Activated CD4-positive, alpha-beta T cell treated with anti-CD3 and anti-CD28 coated beads, Interleukin-2, amount 50 U/mL, for 1 hour (primary cell): Measurements from ENCODE around the gene CAPN6.

Source experiments
- DNase-seq: peaks from one replicate; pipeline ENCODE4 v3.0.0-alpha.2; 2020

CAPN6 gene

GRCh38 chrX:111199505-111199904 is 70.8 kb downstream of the CAPN6 start:
- DNase-seq: no peak
